ENCODE data around the gene ITPR3. TPM values are rescaled to one million over a fixed set of nuclear protein-coding genes. Genes with fewer than 3 reads are reported as not detected.

ITPR3 gene
- total RNA-seq, 1 donor from 2014 or later, result 17.7 TPM

DNA sequence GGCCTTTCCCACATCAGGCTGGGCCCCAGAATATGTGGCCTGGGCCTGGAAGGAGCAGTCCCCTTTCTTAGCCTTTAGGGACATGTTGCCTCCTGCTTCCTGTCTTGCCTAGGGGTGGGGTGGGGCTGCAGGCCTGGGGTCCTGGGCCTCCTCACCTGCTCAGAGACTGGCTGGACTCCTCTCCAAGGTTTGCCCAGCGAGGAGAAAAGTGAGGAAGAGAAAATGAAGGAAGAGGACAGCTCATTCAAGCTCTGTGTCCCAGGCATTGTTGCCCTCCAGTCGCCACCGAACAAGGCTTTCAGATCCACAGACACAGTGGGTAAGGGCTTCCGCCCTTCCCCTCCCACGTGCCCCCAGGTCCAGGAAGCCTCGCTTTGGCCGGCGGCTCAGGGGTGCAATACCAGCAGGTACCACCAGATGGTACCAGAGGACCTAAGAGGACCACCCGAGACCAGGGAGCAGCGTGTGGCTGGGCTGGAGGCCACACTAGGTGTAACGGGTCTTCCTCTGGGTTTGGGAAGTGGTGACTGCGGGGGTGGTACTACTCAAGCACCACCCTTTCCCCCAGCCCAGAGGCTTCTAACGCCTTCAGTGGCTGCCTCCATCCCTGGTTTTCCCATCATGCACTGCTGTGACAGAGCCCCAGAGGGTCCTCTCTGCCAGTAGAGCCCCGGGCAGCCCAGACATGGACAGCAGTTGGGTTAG lies 35.6 kb upstream of the ITPR3 start:
- Histone ChIP-seq H3K9me3 (ENCODE audit: insufficient read depth, low read depth, low read length) (no peaks in the 10 kb centered on the region), H4K20me1 (ENCODE audit: insufficient read depth, low read length) (no peaks in the 10 kb centered on the region), H3K4me2 (ENCODE audit: low read length) (peak overlapping the region; percentile 68), H3K4me3 (ENCODE audit: insufficient read depth, low read depth, low read length) (no peak overlapping the region), H3K36me3 (ENCODE audit: insufficient read depth, low read length) (no peaks in the 10 kb centered on the region), H3K79me2 (ENCODE audit: insufficient read depth, low read length) (no peaks in the 10 kb centered on the region), H3K27me3 (ENCODE audit: insufficient read depth, low read length) (no peaks in the 10 kb centered on the region), H3K27ac (ENCODE audit: low read depth, low read length) (no peak overlapping the region), H3K9ac (ENCODE audit: low read length) (no peak overlapping the region), H3K4me1 (ENCODE audit: insufficient read depth, low read length) (peaks cover 14% of the 10 kb centered on the region), H2AFZ (ENCODE audit: low read depth, low read length) (peak overlapping the region; percentile 84)
- FAIRE-seq (no peak), DNase-seq (ENCODE audit: low read depth) (peak; percentile 50)
- H3K27me3 Mint-ChIP-seq (ENCODE audit: low read depth, unreplicated experiment), result no peaks in the 10 kb centered on the region
- no peak overlapping the region for H3K27ac Mint-ChIP-seq (ENCODE audit: unreplicated experiment)
- no peaks in the 10 kb centered on the region for H3K9me3 Mint-ChIP-seq (ENCODE audit: unreplicated experiment)
- TF ChIP-seq EZH2 (IDR thresholded peaks at IDR 0.05; ENCODE audit: insufficient read depth, low read length), result no peak
- TF ChIP-seq CTCF (IDR thresholded peaks at IDR 0.05; ENCODE audit: insufficient read depth, low read depth, low read length), result peak; percentile 76
- H3K36me3 Mint-ChIP-seq (ENCODE audit: low read depth, unreplicated experiment), result no peaks in the 10 kb centered on the region
- H3K4me1 Mint-ChIP-seq (ENCODE audit: low read depth, unreplicated experiment), result peaks cover 6% of the 10 kb centered on the region
- H3K4me3 Mint-ChIP-seq (ENCODE audit: unreplicated experiment), result no peak overlapping the region

GRCh38 chr6:33586108-33586640 lies 34.9 kb upstream of the ITPR3 start:
- no peaks in the 10 kb centered on the region for H4K20me1 ChIP-seq (ENCODE audit: insufficient read depth, low read length)
- peak overlapping the region; percentile 68 for H3K4me2 ChIP-seq (ENCODE audit: low read length)
- H3K4me1 ChIP-seq (ENCODE audit: insufficient read depth, low read length), result peaks cover 20% of the 10 kb centered on the region
- no peak overlapping the region for H3K4me3 ChIP-seq (ENCODE audit: insufficient read depth, low read depth, low read length)
- FAIRE-seq (no peak), DNase-seq (ENCODE audit: low read depth) (no peak)
- H3K36me3 ChIP-seq (ENCODE audit: insufficient read depth, low read length), result no peaks in the 10 kb centered on the region
- Mint-ChIP-seq H3K4me3 (ENCODE audit: unreplicated experiment) (no peak overlapping the region), H3K27ac (ENCODE audit: unreplicated experiment) (no peak overlapping the region), H3K4me1 (ENCODE audit: low read depth, unreplicated experiment) (peaks cover 8% of the 10 kb centered on the region), H3K27me3 (ENCODE audit: low read depth, unreplicated experiment) (no peaks in the 10 kb centered on the region), H3K9me3 (ENCODE audit: unreplicated experiment) (no peaks in the 10 kb centered on the region), H3K36me3 (ENCODE audit: low read depth, unreplicated experiment) (no peaks in the 10 kb centered on the region)
- no peak overlapping the region for H3K9ac ChIP-seq (ENCODE audit: low read length)
- H3K79me2 ChIP-seq (ENCODE audit: insufficient read depth, low read length), result no peaks in the 10 kb centered on the region
- H3K27ac ChIP-seq (ENCODE audit: low read depth, low read length), result no peak overlapping the region
- H2AFZ ChIP-seq (ENCODE audit: low read depth, low read length), result peak overlapping the region; percentile 84
- H3K9me3 ChIP-seq (ENCODE audit: insufficient read depth, low read depth, low read length), result no peaks in the 10 kb centered on the region
- no peaks in the 10 kb centered on the region for H3K27me3 ChIP-seq (ENCODE audit: insufficient read depth, low read length)
- TF ChIP-seq EZH2 (IDR thresholded peaks at IDR 0.05; ENCODE audit: insufficient read depth, low read length), result no peak
- TF ChIP-seq CTCF (IDR thresholded peaks at IDR 0.05; ENCODE audit: insufficient read depth, low read depth, low read length), result no peak

GRCh38 chr6:33587529-33587928 lies 33.6 kb upstream of the ITPR3 start:
- no peak overlapping the region for H3K27ac ChIP-seq (ENCODE audit: low read depth, low read length)
- FAIRE-seq (no peak), DNase-seq (ENCODE audit: low read depth) (no peak)
- peaks cover 8% of the 10 kb centered on the region for H3K4me1 Mint-ChIP-seq (ENCODE audit: low read depth, unreplicated experiment)
- H3K36me3 ChIP-seq (ENCODE audit: insufficient read depth, low read length), result no peaks in the 10 kb centered on the region
- peaks cover 3% of the 10 kb centered on the region for H3K36me3 Mint-ChIP-seq (ENCODE audit: low read depth, unreplicated experiment)
- H3K9me3 ChIP-seq (ENCODE audit: insufficient read depth, low read depth, low read length), result no peaks in the 10 kb centered on the region
- no peak overlapping the region for H3K9ac ChIP-seq (ENCODE audit: low read length)
- H3K27me3 Mint-ChIP-seq (ENCODE audit: low read depth, unreplicated experiment), result peaks cover 6% of the 10 kb centered on the region
- no peak overlapping the region for H3K4me3 Mint-ChIP-seq (ENCODE audit: unreplicated experiment)
- no peak overlapping the region for H2AFZ ChIP-seq (ENCODE audit: low read depth, low read length)
- H3K27me3 ChIP-seq (ENCODE audit: insufficient read depth, low read length), result no peaks in the 10 kb centered on the region
- H3K9me3 Mint-ChIP-seq (ENCODE audit: unreplicated experiment), result no peaks in the 10 kb centered on the region
- H3K4me1 ChIP-seq (ENCODE audit: insufficient read depth, low read length), result peaks cover 21% of the 10 kb centered on the region
- no peak for TF ChIP-seq EZH2 (IDR thresholded peaks at IDR 0.05; ENCODE audit: insufficient read depth, low read length)
- no peak for TF ChIP-seq CTCF (IDR thresholded peaks at IDR 0.05; ENCODE audit: insufficient read depth, low read depth, low read length)
- H3K4me2 ChIP-seq (ENCODE audit: low read length), result no peak overlapping the region
- H3K4me3 ChIP-seq (ENCODE audit: insufficient read depth, low read depth, low read length), result no peak overlapping the region
- no peak overlapping the region for H3K27ac Mint-ChIP-seq (ENCODE audit: unreplicated experiment)
- H4K20me1 ChIP-seq (ENCODE audit: insufficient read depth, low read length), result no peaks in the 10 kb centered on the region
- H3K79me2 ChIP-seq (ENCODE audit: insufficient read depth, low read length), result no peaks in the 10 kb centered on the region
